KG1 (cell line): Measurements from ENCODE around the gene DPYSL4.
A peak's percentile ranks its signal among the peaks of the same experiment; 100 is the strongest.
"Not testable (repeated sequence)": the region's sequence is repeated elsewhere in the genome, so short reads cannot be mapped to it uniquely, and the experiment has no call there.

Source experiments
- DNase-seq: peaks from one replicate; lab custom pipeline; 2025; lab: John Stamatoyannopoulos, UW

The DPYSL4 gene

DNA sequence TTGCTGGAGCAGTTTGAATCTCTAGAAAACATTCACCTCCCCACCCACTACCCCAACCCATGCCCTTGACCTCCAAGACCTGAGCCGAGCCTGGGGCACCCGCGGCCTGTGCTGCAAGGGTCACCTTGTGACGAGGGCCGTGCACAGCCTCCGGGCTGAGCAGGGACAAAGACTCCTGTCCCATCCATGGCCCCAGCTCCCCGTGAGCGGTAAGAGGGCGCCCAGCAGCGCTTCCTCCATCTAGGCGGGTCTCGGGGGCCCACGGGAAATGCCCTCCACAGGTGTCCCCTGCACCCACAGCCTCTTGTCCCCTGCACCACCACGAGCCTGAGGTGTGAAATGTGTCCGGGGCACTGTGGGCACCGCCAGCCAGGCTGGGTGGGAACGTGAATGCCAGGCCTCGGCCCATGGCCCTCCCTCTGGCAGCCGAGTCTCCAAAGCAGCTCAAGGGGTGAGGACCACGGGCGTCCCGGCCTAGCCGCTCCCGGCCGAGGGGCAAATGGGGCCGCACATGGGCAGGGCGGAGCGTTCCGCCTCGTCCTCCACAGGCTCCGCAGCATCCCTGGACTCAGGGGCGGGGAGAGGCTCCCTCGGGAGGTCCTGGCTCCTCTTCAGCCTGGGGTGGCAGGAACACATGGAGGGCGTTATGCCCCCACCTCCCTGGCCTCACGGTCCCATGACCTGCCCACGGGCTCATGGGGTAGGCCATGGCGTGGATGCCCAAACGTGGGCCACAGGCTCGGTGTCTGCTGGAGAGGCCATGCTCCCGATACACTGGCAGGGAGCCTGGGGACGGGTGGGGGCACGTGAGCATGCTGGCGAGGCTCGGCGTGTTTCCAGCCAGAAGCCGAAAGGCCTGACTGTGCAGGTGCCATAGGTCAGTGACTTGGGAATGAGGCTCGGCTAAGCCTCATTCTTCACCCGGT lies 21.1 kb downstream of the DPYSL4 start:
- no peak for DNase-seq

- DNase-seq: no peak
Observed at GRCh38 chr10:132208462-132209050, 21.8 kb downstream of the DPYSL4 start.

GRCh38 chr10:132209130-132209529 lies 22.4 kb downstream of the DPYSL4 start:
- no peak for DNase-seq

DNA sequence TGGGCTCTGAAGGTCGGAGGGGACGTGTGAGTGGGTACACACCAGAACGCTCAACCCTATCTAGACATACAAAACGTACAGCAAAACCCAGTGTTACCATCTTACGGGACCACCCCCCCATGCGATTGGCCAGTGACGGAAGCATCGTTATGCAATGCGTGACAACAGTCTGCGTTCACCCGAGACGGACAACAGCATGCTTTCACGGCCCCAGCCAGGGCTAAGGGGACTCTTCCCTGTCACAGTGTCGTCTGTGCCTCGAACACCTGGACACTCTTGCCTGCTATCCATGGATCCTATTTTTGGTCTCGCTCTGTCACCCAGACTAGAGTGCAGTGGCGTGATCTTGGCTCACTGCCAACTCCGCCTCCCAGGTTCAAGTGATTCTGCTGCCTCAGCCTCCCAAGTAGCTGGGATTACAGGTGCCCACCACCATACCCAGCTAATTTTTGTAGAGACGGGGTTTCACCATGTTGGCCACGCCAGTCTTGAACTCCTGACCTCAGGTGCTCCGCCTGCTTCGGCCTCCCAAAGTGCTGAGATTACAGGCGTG lies 23.3 kb downstream of the DPYSL4 start:
- DNase-seq: no peak

DNA sequence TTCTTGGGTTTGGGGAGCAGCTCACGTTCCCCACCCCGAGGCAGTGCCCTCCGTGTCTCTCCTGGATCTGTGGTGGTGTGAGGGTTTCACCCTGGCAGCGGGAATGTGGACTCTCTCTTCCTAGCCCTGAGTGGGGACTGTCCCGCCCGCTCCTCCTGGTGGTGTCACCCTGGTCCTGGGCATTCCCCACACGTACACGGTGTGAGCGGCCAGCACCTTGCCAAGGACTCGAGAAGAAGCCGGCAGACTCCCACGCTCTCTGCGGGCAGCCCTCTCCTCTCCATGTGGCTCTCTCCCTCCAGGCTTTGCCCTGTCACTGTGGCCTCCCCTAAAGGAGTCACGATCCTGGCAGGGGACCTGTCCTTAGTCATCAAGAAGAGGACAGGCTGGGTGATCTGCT lies 24.0 kb downstream of the DPYSL4 start:
- no peak for DNase-seq

GRCh38 chr10:132211246-132211645 lies 24.5 kb downstream of the DPYSL4 start:
- no peak for DNase-seq

- DNase-seq: no peak
Observed at GRCh38 chr10:132212816-132213215, 26.1 kb downstream of the DPYSL4 start.

- no peak for DNase-seq
Observed at GRCh38 chr10:132213917-132214316, 27.2 kb downstream of the DPYSL4 start.

GRCh38 chr10:132216441-132216840 lies 29.7 kb downstream of the DPYSL4 start:
- not testable (repeated sequence) for DNase-seq

DNA sequence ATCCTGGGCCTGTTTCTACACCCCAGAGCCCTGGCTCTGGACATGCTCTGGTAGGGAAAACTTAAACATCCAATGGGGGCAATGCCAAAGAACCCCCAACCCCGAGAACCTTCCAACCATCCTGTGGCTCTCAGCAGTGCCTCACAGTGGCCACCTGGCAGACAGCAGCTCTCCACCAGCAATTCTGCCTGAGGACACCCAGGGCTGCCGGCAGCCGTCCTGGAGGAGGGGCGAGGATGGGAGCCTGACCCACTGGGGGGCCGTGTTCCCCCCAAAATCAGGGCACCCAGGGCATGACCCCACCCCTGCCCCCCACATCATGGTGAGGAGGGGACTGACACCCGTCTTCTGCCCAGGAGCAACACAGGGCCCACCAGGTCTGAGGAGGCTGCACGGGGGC lies 32.7 kb downstream of the DPYSL4 start:
- DNase-seq: no peak

DNA sequence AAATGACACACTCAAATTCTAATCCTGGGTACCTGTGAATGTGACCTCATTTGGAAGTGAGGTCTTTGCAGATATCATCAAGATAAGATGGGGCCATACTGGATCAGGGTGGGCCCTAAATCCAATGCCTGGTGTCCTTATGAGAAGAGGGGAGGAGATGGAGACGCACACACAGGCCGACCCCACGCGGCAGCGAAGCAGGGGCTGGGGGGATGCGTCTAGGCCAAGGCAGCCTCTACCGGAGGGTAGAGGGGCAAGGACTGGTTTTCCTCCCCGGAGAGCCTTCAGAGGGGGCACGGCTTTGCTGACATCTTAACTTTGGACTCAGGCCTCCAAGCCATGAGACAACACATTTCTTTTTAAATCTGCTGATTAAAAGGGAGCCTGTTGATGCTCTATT lies 33.3 kb downstream of the DPYSL4 start:
- no peak for DNase-seq

DNA sequence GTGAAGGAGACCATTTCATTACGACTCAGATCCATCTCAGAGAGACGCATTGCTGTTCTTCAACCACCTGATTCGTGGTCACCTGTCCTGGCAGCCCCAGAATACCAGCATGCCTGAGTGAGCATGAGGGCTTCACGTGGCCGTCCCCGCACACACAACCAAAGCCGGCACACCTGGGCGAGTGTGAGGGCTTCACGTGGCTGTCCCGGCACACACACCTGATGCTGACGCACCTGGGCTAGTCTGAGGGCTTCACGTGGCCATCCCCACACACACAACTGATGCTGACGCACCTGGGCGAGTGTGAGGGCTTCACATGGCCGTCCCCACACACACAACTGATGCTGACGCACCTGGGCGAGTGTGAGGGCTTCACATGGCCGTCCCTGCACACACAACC lies 34.2 kb downstream of the DPYSL4 start:
- DNase-seq: not testable (repeated sequence)

- DNase-seq: no peak
Observed at GRCh38 chr10:132222726-132223125, 36.0 kb downstream of the DPYSL4 start.

GRCh38 chr10:132223156-132223590 lies 36.4 kb downstream of the DPYSL4 start:
- DNase-seq: peak; percentile 45

- DNase-seq: no peak
Observed at GRCh38 chr10:132223611-132224342, 37.0 kb downstream of the DPYSL4 start.

DNA sequence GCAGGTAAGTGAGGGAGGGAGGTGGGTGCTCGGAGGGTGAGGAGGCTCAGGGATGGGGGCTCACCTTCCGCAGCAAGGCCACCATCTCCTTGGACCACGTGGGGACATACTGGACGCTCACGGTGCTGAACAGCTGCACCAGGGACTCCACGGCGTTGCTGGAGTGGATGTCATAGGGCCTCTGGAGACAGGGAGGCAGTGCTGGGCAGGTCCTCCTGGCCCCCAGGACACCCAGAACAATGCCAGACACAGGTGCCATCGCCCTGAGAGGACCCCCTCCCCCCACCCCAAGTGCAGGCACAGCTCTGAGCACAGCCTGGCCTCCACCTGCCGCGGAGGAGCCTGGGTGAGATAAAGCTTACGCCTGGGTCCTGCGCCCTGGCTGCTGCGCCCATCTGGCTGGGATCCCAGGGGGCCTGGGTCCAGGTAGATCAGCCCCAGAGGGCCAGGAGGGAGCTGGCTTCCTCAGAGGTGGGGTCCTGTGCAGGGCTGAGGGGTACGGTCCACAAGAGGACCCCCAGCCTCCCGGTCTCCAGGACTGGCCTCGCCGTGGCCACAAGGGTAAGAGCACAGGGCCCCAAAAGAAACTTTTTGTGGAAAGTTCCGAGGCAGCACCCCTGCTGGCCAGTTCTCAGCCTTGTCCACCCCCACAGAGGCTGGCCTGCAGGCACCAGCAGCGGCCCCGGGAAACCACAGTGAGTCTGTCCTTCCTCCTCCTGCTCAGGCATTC lies 37.8 kb downstream of the DPYSL4 start:
- DNase-seq: no peak

DNA sequence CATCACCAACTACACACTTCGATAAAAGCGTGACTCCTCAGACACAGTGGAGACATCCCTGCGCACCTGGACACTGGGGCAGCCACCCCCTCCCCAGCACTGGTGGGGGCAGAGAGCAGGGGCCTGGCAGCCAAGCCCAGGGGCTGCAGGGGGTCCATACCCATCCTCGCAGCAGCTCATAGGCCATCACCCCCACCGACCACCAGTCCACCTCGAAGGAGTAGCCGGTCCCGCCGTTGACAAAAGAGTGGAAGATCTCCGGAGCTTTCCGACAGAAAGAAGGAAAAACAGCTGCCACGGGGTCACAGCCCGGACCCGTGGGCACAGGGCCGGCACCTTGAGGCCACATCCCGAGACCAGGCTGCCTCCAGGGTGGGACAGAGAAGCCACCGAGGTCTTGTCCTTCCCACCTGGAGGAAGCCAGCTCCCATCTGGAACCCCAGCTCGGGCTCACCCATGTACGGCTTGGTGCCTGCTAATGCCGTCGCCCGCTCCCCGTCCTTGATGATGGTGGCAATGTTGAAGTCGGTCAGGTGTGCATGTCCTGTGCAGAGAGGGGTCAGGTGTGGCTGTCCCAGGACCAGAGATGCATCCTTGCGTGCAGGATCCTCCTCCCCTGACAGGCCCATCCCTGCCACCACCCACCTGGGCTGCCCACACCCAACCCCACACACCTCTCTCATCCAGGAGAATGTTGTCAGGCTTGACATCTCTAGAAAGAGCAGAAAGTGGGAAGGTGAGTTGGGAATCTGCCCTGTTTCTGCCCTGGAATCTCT lies 38.5 kb downstream of the DPYSL4 start:
- DNase-seq: no peak

DNA sequence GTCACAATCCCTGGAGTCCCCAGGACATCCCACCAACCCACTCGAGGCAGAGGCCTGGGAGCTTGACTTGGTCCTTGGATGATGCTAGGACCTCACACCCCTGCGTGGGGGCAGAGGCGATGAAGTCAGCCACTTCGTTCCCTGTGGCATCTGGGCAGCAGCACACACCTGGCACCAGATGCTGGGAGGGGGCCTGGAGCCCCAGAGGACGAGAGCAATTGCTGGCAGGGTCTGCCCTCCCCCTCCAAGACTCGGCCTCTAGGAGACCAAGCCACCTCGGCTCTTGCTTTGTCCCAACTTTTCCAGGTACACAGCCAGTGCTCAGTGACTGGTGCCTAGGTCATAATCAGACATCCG lies 39.1 kb downstream of the DPYSL4 start:
- DNase-seq: no peak

GRCh38 chr10:132226586-132227405 lies 40.0 kb downstream of the DPYSL4 start:
- no peak for DNase-seq

GRCh38 chr10:132227851-132228390 lies 41.2 kb downstream of the DPYSL4 start:
- DNase-seq: no peak
